Neural progenitor cell (in vitro differentiated cells): Measurements from ENCODE around the gene POLR3G. TPM values are rescaled to one million over a fixed set of nuclear protein-coding genes. Genes with fewer than 3 reads are reported as not detected.
A peak's percentile ranks its signal among the peaks of the same experiment; 100 is the strongest.

Experiments
- DNase-seq: peaks from one replicate; pipeline ENCODE4 v3.0.0-alpha.2; 2016; ENCODE audit warnings: low spot score
- H2AFZ ChIP-seq: fragments of 200-600 bp; sonication (generic); replicated peaks from 2 replicates; pipeline ENCODE4 v1.6.1; 2016; ENCODE audit warnings: antibody characterized with exemption
- H3F3A ChIP-seq: fragments of 200-600 bp; sonication (generic); 2 replicates; pipeline ENCODE4 v1.6.1; 2016; ENCODE audit warnings: antibody characterized with exemption, low read depth
- H3K27ac ChIP-seq: fragments of 200-600 bp; sonication (generic); 2 replicates; pipeline ENCODE4 v1.5.1; 2016; ENCODE audit warnings: mild to moderate bottlenecking
- H3K27me3 ChIP-seq: fragments of 200-600 bp; sonication (generic); 2 replicates; pipeline ENCODE4 v1.6.1; 2016; ENCODE audit warnings: mild to moderate bottlenecking, moderate library complexity
- H3K36me3 ChIP-seq: fragments of 200-600 bp; sonication (generic); 2 replicates; pipeline ENCODE4 v1.5.1; 2016
- H3K4me1 ChIP-seq: fragments of 200-600 bp; sonication (generic); 2 replicates; pipeline ENCODE4 v1.6.1; 2016; ENCODE audit warnings: mixed run types
- H3K4me2 ChIP-seq: fragments of 200-600 bp; sonication (generic); 2 replicates; pipeline ENCODE4 v1.6.1; 2016
- H3K4me3 ChIP-seq: fragments of 200-600 bp; sonication (generic); 2 replicates; pipeline ENCODE4 v1.5.1; 2016
- H3K79me2 ChIP-seq: fragments of 200-600 bp; sonication (generic); 2 replicates; pipeline ENCODE4 v1.6.1; 2016; ENCODE audit warnings: low read depth
- H3K9ac ChIP-seq: fragments of 200-600 bp; sonication (generic); 2 replicates; pipeline ENCODE4 v1.6.1; 2016
- H3K9me3 ChIP-seq: fragments of 200-600 bp; sonication (generic); 2 replicates; pipeline ENCODE4 v1.5.1; 2016; ENCODE audit warnings: low read depth
- H4K20me1 ChIP-seq: fragments of 200-600 bp; sonication (generic); 2 replicates; pipeline ENCODE4 v1.6.1; 2016; ENCODE audit warnings: low read depth
- H3K27ac Mint-ChIP-seq: 3 replicates; pipeline ENCODE4 v1.8.0; 2021; ENCODE audit warnings: mixed read lengths
- H3K27me3 Mint-ChIP-seq: 2 replicates; pipeline ENCODE4 v1.8.0; 2022; ENCODE audit warnings: low read depth, mild to moderate bottlenecking, inconsistent platforms, moderate library complexity, mixed read lengths; ENCODE audit not compliant: insufficient read depth
- H3K36me3 Mint-ChIP-seq: 3 replicates; pipeline ENCODE4 v1.8.0; 2021; ENCODE audit warnings: mixed read lengths
- H3K4me1 Mint-ChIP-seq: 3 replicates; pipeline ENCODE4 v1.8.0; 2021; ENCODE audit warnings: mixed read lengths
- H3K4me3 Mint-ChIP-seq: 3 replicates; pipeline ENCODE4 v1.8.0; 2021; ENCODE audit warnings: mild to moderate bottlenecking, moderate library complexity, mixed read lengths
- H3K9me3 Mint-ChIP-seq: 3 replicates; pipeline ENCODE4 v1.8.0; 2020; ENCODE audit warnings: mixed read lengths
- CTCF ChIP-seq: fragments of 200-600 bp; sonication (generic); IDR thresholded peaks from 2 replicates; pipeline ENCODE4 v1.5.1; 2017; ENCODE audit warnings: antibody characterized with exemption, mild to moderate bottlenecking
- EZH2 ChIP-seq: fragments of 200-600 bp; sonication (generic); IDR thresholded peaks from 2 replicates; pipeline ENCODE4 v1.6.1; 2017; ENCODE audit warnings: antibody characterized with exemption, mild to moderate bottlenecking, moderate library complexity
- EZH2phosphoT487 ChIP-seq: fragments of 200-600 bp; sonication (generic); IDR thresholded peaks from 2 replicates; pipeline ENCODE4 v1.6.1; 2017; ENCODE audit warnings: antibody characterized with exemption
- total RNA-seq: library from RNA; depleted of rRNA; stranded (reverse); fragments of >200 nt; gene quantifications from 2 replicates; pipeline ENCODE4 v1.2.3, GENCODE V29; 2015; ENCODE audit warnings: low replicate concordance

The POLR3G gene
- total RNA-seq, 1 donor from 2014 or later, result 8.4 TPM

DNA sequence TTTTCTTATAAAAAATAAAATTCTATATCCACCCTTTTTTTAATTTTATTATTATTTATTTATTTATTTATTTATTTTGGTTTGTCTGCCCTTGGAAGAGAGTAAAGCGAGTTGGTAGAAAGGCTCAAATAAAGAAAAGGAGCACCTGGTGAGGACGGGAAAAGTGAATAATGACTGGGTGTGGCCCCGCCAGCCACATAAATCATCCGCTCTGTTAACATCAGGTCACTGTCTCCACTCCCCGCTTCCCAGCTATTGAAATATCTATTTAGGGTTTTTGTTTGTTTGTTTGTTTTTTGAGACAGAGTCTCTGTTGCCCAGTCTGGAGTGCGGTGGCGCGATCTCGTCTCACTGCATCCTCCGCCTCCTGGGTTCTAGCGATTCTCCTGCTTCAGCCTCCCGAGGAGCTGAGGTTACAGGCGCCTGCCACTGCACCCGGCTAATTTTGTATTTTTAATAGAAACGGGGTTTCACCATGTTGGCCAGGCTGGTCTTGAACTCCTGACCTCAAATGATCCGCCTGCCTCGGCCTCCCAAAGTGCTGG lies 844 bp downstream of the POLR3G start:
- Histone ChIP-seq H2AFZ (no peak overlapping the region), H3K9ac (no peak overlapping the region)
- no peak overlapping the region for H3K27ac Mint-ChIP-seq

DNA sequence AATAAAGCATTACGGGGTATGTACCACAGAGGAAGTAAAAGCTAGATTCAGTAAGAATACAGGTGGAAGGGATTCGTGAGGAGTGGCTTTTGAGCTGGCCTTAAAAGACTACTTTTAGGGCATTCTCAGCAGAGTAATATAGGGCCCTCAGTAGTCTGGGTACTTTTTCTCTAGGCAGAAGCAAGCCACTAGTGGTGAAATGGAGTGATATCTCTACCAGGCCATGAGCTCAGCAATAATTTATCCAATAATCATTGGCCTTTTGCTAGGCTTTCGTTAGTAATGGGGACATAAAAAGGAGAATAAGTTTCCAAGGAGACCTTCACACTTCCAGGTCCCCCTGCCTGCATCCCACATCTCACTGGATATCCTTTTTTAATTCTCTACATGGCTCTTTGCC lies 1.7 kb downstream of the POLR3G start:
- TF ChIP-seq EZH2phosphoT487 (no peak), EZH2 (no peak), CTCF (no peak)
- no peak overlapping the region for H3K27ac Mint-ChIP-seq

More for the DNA sequence above, 844 bp downstream of the POLR3G start:
- Histone ChIP-seq H3F3A (peaks cover 45% of the 10 kb centered on the region), H3K27me3 (peaks cover 33% of the 10 kb centered on the region), H3K79me2 (peaks cover 3% of the 10 kb centered on the region), H4K20me1 (peaks cover 3% of the 10 kb centered on the region), H3K4me1 (peaks cover 21% of the 10 kb centered on the region), H3K36me3 (no peaks in the 10 kb centered on the region), H3K4me2 (peak overlapping the region; percentile 86), H3K27ac (no peak overlapping the region), H3K9me3 (no peaks in the 10 kb centered on the region), H3K4me3 (peak overlapping the region; percentile 67)
- H3K9me3 Mint-ChIP-seq, result no peaks in the 10 kb centered on the region
- peaks cover 9% of the 10 kb centered on the region for H3K27me3 Mint-ChIP-seq
- TF ChIP-seq EZH2phosphoT487, result no peak
- TF ChIP-seq CTCF, result no peak
- TF ChIP-seq EZH2, result peak; percentile 27
- peaks cover 36% of the 10 kb centered on the region for H3K4me1 Mint-ChIP-seq
- H3K36me3 Mint-ChIP-seq, result peaks cover 3% of the 10 kb centered on the region
- DNase-seq, result no peak
- peak overlapping the region; percentile 95 for H3K4me3 Mint-ChIP-seq

GRCh38 chr5:90477073-90477472 lies 2.4 kb downstream of the POLR3G start:
- peaks cover 36% of the 10 kb centered on the region for H3K4me1 Mint-ChIP-seq
- H3K4me3 ChIP-seq, result no peak overlapping the region
- no peaks in the 10 kb centered on the region for H3K9me3 ChIP-seq
- H3K4me1 ChIP-seq, result peaks cover 21% of the 10 kb centered on the region
- no peak overlapping the region for H2AFZ ChIP-seq
- H3F3A ChIP-seq, result peaks cover 45% of the 10 kb centered on the region
- H3K36me3 ChIP-seq, result no peaks in the 10 kb centered on the region
- H3K9ac ChIP-seq, result no peak overlapping the region
- H3K9me3 Mint-ChIP-seq, result no peaks in the 10 kb centered on the region
- TF ChIP-seq EZH2phosphoT487, result no peak
- TF ChIP-seq EZH2, result no peak
- TF ChIP-seq CTCF, result no peak
- no peak overlapping the region for H3K27ac ChIP-seq
- peaks cover 1% of the 10 kb centered on the region for H3K36me3 Mint-ChIP-seq
- peaks cover 33% of the 10 kb centered on the region for H3K27me3 ChIP-seq
- no peak overlapping the region for H3K4me3 Mint-ChIP-seq
- DNase-seq, result peak; percentile 37
- H3K79me2 ChIP-seq, result peaks cover 3% of the 10 kb centered on the region
- peaks cover 9% of the 10 kb centered on the region for H3K27me3 Mint-ChIP-seq
- peak overlapping the region; percentile 2 for H3K27ac Mint-ChIP-seq
- H3K4me2 ChIP-seq, result no peak overlapping the region
- H4K20me1 ChIP-seq, result peaks cover 3% of the 10 kb centered on the region

More for the DNA sequence above, 1.7 kb downstream of the POLR3G start:
- peaks cover 3% of the 10 kb centered on the region for H3K79me2 ChIP-seq
- peaks cover 36% of the 10 kb centered on the region for H3K4me1 Mint-ChIP-seq
- no peak overlapping the region for H2AFZ ChIP-seq
- H3K9ac ChIP-seq, result no peak overlapping the region
- DNase-seq, result no peak
- peaks cover 1% of the 10 kb centered on the region for H3K36me3 Mint-ChIP-seq
- peaks cover 33% of the 10 kb centered on the region for H3K27me3 ChIP-seq
- H3K4me2 ChIP-seq, result peak overlapping the region; percentile 17
- no peak overlapping the region for H3K4me3 ChIP-seq
- H3K4me1 ChIP-seq, result peaks cover 21% of the 10 kb centered on the region
- peaks cover 3% of the 10 kb centered on the region for H4K20me1 ChIP-seq
- no peaks in the 10 kb centered on the region for H3K9me3 ChIP-seq
- H3K9me3 Mint-ChIP-seq, result no peaks in the 10 kb centered on the region
- peak overlapping the region; percentile 95 for H3K4me3 Mint-ChIP-seq
- no peak overlapping the region for H3K27ac ChIP-seq
- H3K36me3 ChIP-seq, result no peaks in the 10 kb centered on the region
- H3F3A ChIP-seq, result peaks cover 45% of the 10 kb centered on the region
- H3K27me3 Mint-ChIP-seq, result peaks cover 9% of the 10 kb centered on the region
